HG02870 (cell line): ENCODE measurements around the gene FRYL.
A peak's percentile ranks its signal among the peaks of the same experiment; 100 is the strongest.
"Not testable (repeated sequence)": the region's sequence is repeated elsewhere in the genome, so short reads cannot be mapped to it uniquely, and the experiment has no call there.

Source experiments
- ATAC-seq: cut with Tn5 transposase; IDR thresholded peaks from one replicate; pipeline ENCODE4 v1.9.1; 2021; ENCODE audit warnings: mild to moderate bottlenecking, moderate library complexity; ENCODE audit not compliant: unreplicated experiment

Gene FRYL

GRCh38 chr4:48704091-48704802 lies 75.8 kb downstream of the FRYL start:
- ATAC-seq: no peak

DNA sequence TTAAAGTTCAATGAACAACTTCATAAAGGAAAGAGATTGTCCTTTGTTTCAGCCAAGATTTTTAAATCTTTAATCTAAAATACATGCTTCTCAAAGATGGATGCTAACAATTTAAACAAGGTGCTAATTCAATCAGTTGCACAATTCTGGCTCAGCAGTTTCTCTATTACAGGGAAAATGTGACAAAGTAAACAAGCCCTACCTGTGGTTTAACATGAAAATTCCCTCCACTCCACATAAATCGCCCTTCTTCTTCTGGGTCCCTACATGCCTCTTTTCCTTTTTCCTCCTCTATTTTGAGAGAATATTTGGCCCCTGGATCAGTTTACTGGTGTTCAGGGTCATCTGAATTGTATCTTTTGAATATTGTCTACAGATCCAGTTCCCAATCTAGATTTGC lies 80.6 kb downstream of the FRYL start:
- ATAC-seq: no peak

- ATAC-seq: no peak
These were observed 81.8 kb downstream of the FRYL start for GRCh38 chr4:48698029-48698971.

- ATAC-seq: not testable (repeated sequence)
These were observed 82.6 kb downstream of the FRYL start for GRCh38 chr4:48697516-48697915.

DNA sequence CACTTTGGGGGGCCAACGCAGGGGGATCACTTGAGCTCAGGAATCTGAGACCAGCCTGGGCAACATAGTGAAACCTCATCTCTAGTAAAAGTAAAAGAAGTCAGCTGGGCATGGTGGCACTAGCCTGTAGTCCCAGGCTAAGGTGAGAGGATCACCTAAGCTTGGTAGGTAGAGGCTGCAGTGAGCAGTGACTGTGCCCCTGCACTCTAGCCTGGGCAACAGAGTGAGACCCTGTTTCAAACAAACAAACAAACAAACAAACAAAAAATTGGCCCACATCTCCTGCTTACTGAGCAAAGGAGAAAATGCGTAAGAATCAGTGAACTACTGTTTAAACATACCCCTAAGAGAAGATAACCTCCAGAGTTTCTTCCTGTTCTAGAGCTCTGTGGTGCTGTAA lies 85.3 kb downstream of the FRYL start:
- no peak for ATAC-seq

DNA sequence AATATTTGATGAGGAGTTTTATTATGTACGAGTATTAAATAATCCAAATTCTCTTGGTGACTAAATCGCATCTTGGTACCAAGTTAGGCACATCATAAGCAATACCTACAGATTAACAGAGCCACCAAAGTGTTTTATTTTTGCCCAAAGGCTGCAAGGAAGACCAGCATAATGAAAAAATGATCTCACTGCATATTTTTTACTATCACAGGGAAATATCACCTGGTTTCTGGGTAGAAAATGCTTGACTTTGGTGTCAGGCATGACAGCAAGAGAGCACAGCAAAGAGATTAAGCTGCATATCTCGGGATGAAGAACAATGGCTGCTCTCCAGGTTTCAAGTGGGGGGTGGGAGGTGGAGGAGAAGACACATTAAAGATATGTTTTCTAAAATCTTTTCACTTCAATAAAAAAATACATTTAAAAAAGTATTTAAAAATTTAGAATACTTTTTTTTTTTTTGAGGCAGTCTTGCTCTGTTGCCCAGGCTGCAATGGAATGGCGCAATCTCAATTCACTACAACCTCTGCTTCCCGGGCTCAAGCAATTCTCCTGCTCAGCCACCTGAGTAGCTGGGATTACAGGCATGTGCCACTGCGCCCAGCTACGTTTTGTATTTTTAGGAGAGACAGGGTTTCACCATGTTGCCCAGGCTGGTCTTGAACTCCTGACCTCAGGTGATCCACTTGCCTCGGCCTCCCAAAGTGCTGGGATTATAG lies 86.1 kb downstream of the FRYL start:
- no peak for ATAC-seq

GRCh38 chr4:48692897-48693296 lies 87.2 kb downstream of the FRYL start:
- ATAC-seq: no peak

DNA sequence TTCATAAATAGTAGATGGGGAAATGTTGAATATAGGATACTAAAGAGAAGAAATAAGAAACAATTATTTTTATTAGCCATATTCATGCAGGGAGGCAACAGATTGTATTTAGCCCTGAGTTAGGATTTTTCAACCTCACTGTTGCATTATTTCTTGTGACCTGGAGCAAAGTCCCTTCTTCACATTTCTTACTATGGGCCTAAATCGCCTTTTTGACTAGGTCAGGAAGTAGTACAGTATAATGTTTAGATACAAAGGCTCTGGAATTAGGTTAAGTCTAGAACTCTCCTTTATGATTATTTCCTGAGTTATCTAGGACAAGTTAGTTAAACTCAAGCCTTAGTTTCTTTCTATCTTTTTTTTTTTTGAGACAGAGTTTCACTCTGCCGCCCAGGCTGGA lies 88.0 kb downstream of the FRYL start:
- no peak for ATAC-seq

- no peak for ATAC-seq
These were observed 91.1 kb downstream of the FRYL start for GRCh38 chr4:48688953-48689352.

- ATAC-seq: no peak
These were observed 92.6 kb downstream of the FRYL start for GRCh38 chr4:48687313-48688051.

DNA sequence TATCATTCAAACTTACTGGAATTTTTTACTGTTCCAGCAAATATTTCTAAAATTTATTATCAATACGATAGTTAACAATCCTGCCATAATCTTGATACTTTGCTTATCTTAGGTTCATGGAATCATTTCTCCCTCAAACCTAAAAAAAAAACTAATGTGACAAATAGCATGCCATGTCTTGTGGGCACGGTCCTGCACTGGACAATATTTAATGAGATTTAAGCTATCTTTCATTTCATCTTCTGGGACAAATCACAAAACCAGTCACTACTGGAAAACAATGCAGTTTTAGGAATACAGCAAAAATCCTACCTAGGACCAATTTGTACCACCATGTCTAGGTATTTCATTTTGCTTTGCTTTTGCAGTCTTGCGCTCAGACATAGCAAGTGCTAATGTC lies 93.7 kb downstream of the FRYL start:
- ATAC-seq: no peak

- ATAC-seq: peak; percentile 79
These were observed 96.1 kb downstream of the FRYL start for GRCh38 chr4:48683784-48684666.

DNA sequence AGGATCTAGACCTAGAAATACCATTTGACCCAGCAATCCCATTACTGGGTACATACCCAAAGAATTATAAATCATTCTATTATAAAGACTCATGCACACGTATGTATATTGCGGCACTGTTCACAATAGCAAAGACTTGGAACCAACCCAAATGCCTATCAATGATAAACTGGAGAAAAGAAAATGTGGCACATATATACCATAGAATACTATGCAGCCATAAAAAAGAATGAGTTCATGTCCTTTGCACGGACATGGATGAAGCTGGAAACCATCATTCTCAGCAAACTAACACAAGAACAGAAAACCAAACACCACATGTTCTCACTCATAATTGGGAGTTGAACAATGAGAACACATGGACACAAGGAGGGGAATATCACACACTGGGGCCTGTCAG lies 97.2 kb downstream of the FRYL start:
- ATAC-seq: not testable (repeated sequence)

DNA sequence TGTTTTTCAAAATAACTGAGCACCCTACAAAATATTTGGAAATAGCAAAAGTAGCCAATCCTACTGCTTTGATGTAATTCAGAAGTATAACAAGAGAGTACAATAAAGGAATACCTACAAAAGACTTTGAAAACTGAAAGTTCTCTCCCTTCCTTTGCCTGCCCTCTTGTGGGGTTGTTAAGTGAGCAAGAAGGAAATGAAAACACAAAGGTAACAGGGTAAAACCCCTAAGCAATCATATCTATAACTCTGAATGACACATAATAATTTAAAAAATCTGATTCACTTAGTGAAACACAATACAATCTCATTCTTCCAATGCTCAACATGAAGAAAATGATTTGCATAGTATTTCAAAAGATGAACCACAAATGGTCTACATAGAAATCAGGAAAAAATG lies 98.2 kb downstream of the FRYL start:
- peak; percentile 86 for ATAC-seq

DNA sequence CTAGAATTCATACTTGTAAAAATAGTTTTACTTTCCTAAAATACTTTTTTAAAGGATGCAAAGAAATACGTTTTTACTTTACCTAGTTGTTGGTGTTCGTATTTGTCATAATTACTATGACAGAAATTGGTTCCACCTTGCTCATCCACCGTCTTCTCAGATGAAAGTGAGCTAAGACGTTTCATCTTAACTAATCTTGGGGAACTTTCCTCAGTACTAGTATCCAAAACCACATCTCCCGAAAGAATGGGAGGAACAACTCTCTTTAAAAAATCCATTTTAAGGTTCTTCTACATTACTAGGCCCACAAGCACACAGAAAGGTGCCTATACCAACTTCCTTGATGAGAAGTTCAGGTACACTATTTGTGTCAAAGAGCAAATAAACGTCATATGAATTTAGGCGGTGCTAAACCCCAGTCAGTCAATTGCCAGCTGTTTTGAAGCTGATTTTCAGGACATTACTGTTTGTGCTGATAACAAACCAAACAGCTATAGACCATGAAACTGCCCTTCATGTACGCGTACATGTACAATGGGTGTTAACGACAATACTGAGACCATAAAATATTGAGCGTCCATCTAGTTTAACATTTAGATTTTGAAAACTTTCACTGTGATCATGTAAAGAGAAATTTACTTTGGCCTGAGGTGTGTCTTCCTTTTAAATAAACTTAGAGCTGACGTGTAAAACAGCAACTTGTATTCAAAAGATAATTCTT lies 99.1 kb downstream of the FRYL start:
- no peak for ATAC-seq

GRCh38 chr4:48673537-48673936 lies 106.5 kb downstream of the FRYL start:
- ATAC-seq: no peak

- ATAC-seq: no peak
These were observed 109.5 kb downstream of the FRYL start for GRCh38 chr4:48670587-48670986.

- no peak for ATAC-seq
These were observed 111.0 kb downstream of the FRYL start for GRCh38 chr4:48669086-48669485.
